Kidney (tissue), 14 donors: ENCODE data around the gene ATP7A. TPM values are rescaled to one million over a fixed set of nuclear protein-coding genes. Genes with fewer than 3 reads are reported as not detected.

Experiments
- DNase-seq, 5 donors: peaks; one replicate each; pipeline ENCODE4 v3.0.0-alpha.2; 2013 to 2020
- FAIRE-seq: peaks from 2 replicates; lab custom pipeline; 2012; peaks lifted over from hg19 to GRCh38; lab: Jason Lieb, UNC
- H3K27ac ChIP-seq, 2 donors: one replicate each; pipeline ENCODE4 v1.7.0; 2013; ENCODE audit warnings: low read depth in 2 of 2, low read length in 2 of 2, inconsistent platforms in 1 of 2
- H3K27me3 ChIP-seq: one replicate; pipeline ENCODE4 v1.7.1; 2013; ENCODE audit warnings: low read length, inconsistent platforms; ENCODE audit not compliant: control insufficient read depth, insufficient read depth
- H3K36me3 ChIP-seq, 3 donors: one replicate each; pipeline versions ENCODE4 v1.7.0 to v1.7.1; 2013; ENCODE audit warnings: low read length in 3 of 3, control low read depth in 1 of 3, inconsistent platforms in 1 of 3; ENCODE audit not compliant: insufficient read depth in 3 of 3, control insufficient read depth in 2 of 3
- H3K4me1 ChIP-seq, 3 donors: one replicate each; pipeline versions ENCODE4 v1.7.0 to v1.7.1; 2013; ENCODE audit warnings: low read length in 3 of 3, inconsistent platforms in 1 of 3, low read depth in 1 of 3; ENCODE audit not compliant: control insufficient read depth in 2 of 3, insufficient read depth in 2 of 3
- H3K4me3 ChIP-seq, 3 donors: one replicate each; pipeline versions ENCODE4 v1.7.0 to v1.8.1; 2013; ENCODE audit warnings: low read length in 3 of 3, control low read depth in 1 of 3, inconsistent platforms in 1 of 3
- H3K9ac ChIP-seq, 3 donors: one replicate each; pipeline versions ENCODE4 v1.7.0 to v1.7.1; 2013; ENCODE audit warnings: low read length in 3 of 3, control low read depth in 1 of 3, inconsistent platforms in 1 of 3
- H3K9me3 ChIP-seq, 3 donors: one replicate each; pipeline versions ENCODE4 v1.7.0 to v1.7.1; 2013; ENCODE audit warnings: low read length in 3 of 3, control low read depth in 1 of 3, inconsistent platforms in 1 of 3; ENCODE audit not compliant: control insufficient read depth in 2 of 3, insufficient read depth in 1 of 3
- intact Hi-C: fragments of 100-400 bp; cut with DNase I; formaldehyde crosslinking; loops from one replicate; pipeline ENCODE4 v1.11.1; 2022
- polyA plus RNA-seq: library from polyadenylated mRNA; stranded (reverse); fragments of 350-450 nt; fragmentation: Illumina TruSeq; extraction: RNeasy Lipid Tissue Mini Kit (QIAGEN cat#74804); gene quantifications from one replicate; pipeline ENCODE4 v1.2.3, GENCODE V29; 2014; ENCODE audit warnings: low read depth, low replicate concordance; ENCODE audit not compliant: insufficient read depth
- total RNA-seq: library from RNA; stranded (reverse); fragmentation: NEBNext Ultra II Directional; extraction: Animal tissue kit (Norgen Biotek cat#: 25700); gene quantifications from one replicate; pipeline ENCODE4 v1.2.1, GENCODE V29; 2021
- TF ChIP-seq, protein P1 (sequence below): IDR thresholded peaks from 3 replicates; pipeline ENCODE4 v1.5.1; 2012; ENCODE audit warnings: mild to moderate bottlenecking, moderate library complexity, borderline replicate concordance; ENCODE audit not compliant: insufficient read depth; ENCODE audit errors: extremely low read depth
- donor health status: control.
- donor health status: control.
- donor health status: control.
- donor health status: control.
- donor health status: control.
- donor health status: DM: yes; HTN: yes; CAD: no.
- donor health status: Normal renal cell carcinoma (clear cell type).

The ATP7A gene
- total and polyA plus RNA-seq, 2 donors from 2014 or later = 1.9 to 11.9 TPM

DNA sequence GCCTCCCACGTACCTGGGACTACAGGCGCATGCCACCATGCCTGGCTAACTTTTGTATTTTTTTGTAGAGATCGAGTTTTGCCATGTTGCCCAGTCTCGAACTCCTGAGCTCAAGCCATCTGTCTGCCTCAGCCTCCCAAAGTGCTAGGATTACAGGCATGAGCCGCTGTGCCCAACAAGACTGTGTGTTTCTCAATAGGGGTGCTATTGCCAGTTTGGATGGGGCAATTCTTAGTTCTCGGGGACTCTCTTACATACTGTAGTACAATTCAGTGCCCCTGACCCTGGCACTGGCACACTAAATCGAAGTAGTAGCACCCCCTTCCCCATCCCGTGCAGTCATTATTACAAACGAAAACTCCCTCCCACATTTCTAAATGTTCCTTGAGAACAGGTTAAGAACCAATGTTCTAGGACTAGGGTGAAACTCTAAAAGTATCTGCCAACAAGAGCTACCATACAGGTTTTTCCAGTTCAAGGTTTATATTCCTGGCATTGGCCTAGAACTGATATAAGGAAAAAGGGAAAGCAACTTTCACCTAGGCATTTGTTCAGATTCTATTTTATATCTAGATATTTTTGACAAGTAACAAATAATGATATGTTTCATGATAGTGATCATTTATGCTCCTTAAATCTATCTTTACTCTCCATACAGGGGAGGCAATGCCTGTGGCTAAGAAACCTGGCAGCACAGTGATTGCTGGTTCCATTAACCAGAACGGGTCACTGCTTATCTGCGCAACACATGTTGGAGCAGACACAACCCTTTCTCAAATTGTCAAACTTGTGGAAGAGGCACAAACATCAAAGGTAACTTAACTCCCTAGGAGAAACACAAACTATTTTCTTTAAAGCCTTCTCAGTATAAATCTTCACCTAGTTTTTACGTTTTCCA lies 109.3 kb downstream of the ATP7A start:
- intact Hi-C loops = no loop called here
- FAIRE-seq = no peak
- DNase-seq = peak in 2 of 5 donors; percentile 7 to 9

DNA sequence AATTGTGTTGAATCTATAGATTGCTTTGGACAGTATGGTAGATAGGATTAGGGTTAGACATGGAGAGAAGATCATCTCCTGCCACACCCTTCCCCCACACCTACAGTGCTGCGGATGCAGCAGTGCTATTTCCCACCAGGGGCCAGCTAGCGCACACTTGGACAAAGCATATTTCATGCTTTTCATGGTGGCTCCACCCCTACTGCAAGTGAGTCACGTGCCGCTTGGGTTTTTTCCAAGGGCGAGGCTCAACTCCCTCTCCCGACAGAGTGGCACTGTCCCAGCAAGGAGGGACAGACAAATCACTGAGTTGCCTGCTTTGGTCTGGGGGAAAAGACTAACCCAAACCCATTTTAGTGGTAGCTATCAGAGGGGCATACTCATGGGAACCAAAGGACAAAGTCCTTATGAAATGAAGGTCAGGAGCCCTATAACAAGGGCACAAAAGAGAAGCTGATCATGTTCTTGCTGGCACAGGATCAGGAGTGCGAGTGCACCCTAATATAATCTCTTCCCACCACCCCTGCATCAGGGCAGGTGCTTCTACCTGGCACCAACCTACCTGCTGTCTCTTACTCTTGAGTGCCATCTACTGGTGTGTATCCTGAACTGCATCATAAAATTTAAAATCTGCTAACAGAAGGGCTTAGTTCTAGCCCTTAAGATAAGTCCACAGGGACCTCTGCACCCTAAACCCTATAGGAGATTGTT lies 114.0 kb downstream of the ATP7A start:
- intact Hi-C loops = no loop called here
- Histone ChIP-seq H3K27me3 (no peaks in the 10 kb centered on the region), H3K9me3 (no peaks in the 10 kb centered on the region), H3K4me3 (no peak overlapping the region), H3K4me1 (no peaks in the 10 kb centered on the region), H3K36me3 (no peaks in the 10 kb centered on the region), H3K27ac (no peak overlapping the region), H3K9ac (no peak overlapping the region)
- FAIRE-seq (no peak), DNase-seq (no peak)
- TF ChIP-seq, protein P1, sequence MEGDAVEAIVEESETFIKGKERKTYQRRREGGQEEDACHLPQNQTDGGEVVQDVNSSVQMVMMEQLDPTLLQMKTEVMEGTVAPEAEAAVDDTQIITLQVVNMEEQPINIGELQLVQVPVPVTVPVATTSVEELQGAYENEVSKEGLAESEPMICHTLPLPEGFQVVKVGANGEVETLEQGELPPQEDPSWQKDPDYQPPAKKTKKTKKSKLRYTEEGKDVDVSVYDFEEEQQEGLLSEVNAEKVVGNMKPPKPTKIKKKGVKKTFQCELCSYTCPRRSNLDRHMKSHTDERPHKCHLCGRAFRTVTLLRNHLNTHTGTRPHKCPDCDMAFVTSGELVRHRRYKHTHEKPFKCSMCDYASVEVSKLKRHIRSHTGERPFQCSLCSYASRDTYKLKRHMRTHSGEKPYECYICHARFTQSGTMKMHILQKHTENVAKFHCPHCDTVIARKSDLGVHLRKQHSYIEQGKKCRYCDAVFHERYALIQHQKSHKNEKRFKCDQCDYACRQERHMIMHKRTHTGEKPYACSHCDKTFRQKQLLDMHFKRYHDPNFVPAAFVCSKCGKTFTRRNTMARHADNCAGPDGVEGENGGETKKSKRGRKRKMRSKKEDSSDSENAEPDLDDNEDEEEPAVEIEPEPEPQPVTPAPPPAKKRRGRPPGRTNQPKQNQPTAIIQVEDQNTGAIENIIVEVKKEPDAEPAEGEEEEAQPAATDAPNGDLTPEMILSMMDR = peak; percentile 44

More for the DNA sequence above, 109.3 kb downstream of the ATP7A start:
- peaks cover 0 to under 1% (median 0%) of the 10 kb centered on the region in 3 donors for H3K36me3 ChIP-seq
- no peaks in the 10 kb centered on the region for H3K9me3 ChIP-seq
- TF ChIP-seq, protein P1 = no peak
- H3K9ac ChIP-seq = no peak overlapping the region
- H3K4me3 ChIP-seq = no peak overlapping the region
- H3K27ac ChIP-seq = peak overlapping the region; percentile 43 to 47
- no peaks in the 10 kb centered on the region for H3K27me3 ChIP-seq
- no peaks in the 10 kb centered on the region for H3K4me1 ChIP-seq

DNA sequence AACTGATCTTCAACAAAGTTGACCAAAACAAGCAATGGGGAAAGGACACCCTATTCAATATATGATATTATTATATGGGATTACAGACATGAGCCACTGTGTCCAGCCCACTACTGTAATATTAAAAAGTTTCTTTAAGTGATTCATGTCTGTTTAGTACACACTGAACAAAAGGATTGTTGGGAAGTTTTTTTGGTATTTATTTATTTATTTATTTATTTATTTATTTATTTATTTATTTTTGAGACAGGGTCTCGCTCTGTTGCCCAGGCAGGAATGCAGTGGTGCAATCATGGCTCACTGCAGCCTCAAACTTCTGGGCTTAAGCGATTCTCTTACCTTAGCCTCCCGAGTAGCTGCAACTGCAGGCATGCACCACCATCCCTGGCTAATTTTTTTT lies 117.3 kb downstream of the ATP7A start:
- peak; percentile 49 for FAIRE-seq
- no peaks in the 10 kb centered on the region for H3K27me3 ChIP-seq
- H3K4me3 ChIP-seq = no peak overlapping the region
- DNase-seq = no peak
- intact Hi-C loops = no loop called here
- H3K4me1 ChIP-seq = no peaks in the 10 kb centered on the region
- H3K27ac ChIP-seq = no peak overlapping the region
- no peaks in the 10 kb centered on the region for H3K9me3 ChIP-seq
- TF ChIP-seq, protein P1 = no peak
- H3K36me3 ChIP-seq = no peaks in the 10 kb centered on the region
- H3K9ac ChIP-seq = no peak overlapping the region
